OCI-LY3 (cell line): Measurements from ENCODE around the gene SPACA6.

ENCODE experiments used
- H2AFZ ChIP-seq: fragments of 200-600, 300-600 bp; shearing (Covaris generic); 2 replicates; pipeline ENCODE4 v1.6.0; 2014; ENCODE audit warnings: antibody characterized with exemption, low read depth, low read length
- H3K27ac ChIP-seq: fragments of 200-600, 300-600 bp; sonication (generic); 2 replicates; pipeline ENCODE4 v1.5.1; 2014; ENCODE audit warnings: mild to moderate bottlenecking, low read length, moderate library complexity, mixed read lengths
- H3K27me3 ChIP-seq: fragments of 200-600, 300-600 bp; sonication (generic); 2 replicates; pipeline ENCODE4 v1.6.1; 2014; ENCODE audit warnings: low read depth, low read length, mixed read lengths
- H3K36me3 ChIP-seq: fragments of 200-600, 300-600 bp; sonication (generic); replicated peaks from 2 replicates; pipeline ENCODE3; 2014; ENCODE audit warnings: low read depth, low read length, mixed read lengths
- H3K4me1 ChIP-seq: fragments of 300-600, 200-600 bp; sonication (generic); 2 replicates; pipeline ENCODE4 v1.6.1; 2014; ENCODE audit warnings: low read length, mixed read lengths
- H3K4me2 ChIP-seq: fragments of 200-600, 300-600 bp; sonication (generic); 2 replicates; pipeline ENCODE4 v1.6.1; 2014; ENCODE audit warnings: low read length, mixed read lengths
- H3K4me3 ChIP-seq: fragments of 300-600, 200-600 bp; sonication (generic); 2 replicates; pipeline ENCODE4 v1.5.1; 2014; ENCODE audit warnings: antibody characterized with exemption, mild to moderate bottlenecking, low read length, moderate library complexity
- H3K79me2 ChIP-seq: fragments of 300-600, 200-600 bp; shearing (Covaris generic); 2 replicates; pipeline ENCODE4 v1.6.1; 2014; ENCODE audit warnings: mild to moderate bottlenecking, low read length, mixed read lengths
- H3K9ac ChIP-seq: fragments of 300-600, 200-600 bp; shearing (Covaris generic); 2 replicates; pipeline ENCODE4 v1.6.0; 2014; ENCODE audit warnings: mild to moderate bottlenecking, low read length, moderate library complexity
- H3K9me3 ChIP-seq: fragments of 200-600, 300-600 bp; shearing (Covaris generic); 2 replicates; pipeline ENCODE4 v1.6.1; 2014; ENCODE audit warnings: low read length, mixed read lengths; ENCODE audit not compliant: insufficient read depth
- H4K20me1 ChIP-seq: fragments of 200-600, 300-600 bp; sonication (generic); 2 replicates; pipeline ENCODE4 v1.6.1; 2016; ENCODE audit warnings: low read length, mixed read lengths; ENCODE audit not compliant: insufficient read depth
- EZH2phosphoT487 ChIP-seq: fragments of 200-600 bp; shearing (Covaris generic); IDR thresholded peaks from 2 replicates; pipeline ENCODE4 v1.6.1; 2018; ENCODE audit warnings: antibody characterized with exemption, mixed run types, low read depth
- TF ChIP-seq, protein P1 (sequence below): fragments of 200-600, 300-600 bp; sonication (generic); IDR thresholded peaks from 2 replicates; pipeline ENCODE4 v1.5.1; 2014; ENCODE audit warnings: antibody characterized with exemption, low read length, low read depth

SPACA6 gene

DNA sequence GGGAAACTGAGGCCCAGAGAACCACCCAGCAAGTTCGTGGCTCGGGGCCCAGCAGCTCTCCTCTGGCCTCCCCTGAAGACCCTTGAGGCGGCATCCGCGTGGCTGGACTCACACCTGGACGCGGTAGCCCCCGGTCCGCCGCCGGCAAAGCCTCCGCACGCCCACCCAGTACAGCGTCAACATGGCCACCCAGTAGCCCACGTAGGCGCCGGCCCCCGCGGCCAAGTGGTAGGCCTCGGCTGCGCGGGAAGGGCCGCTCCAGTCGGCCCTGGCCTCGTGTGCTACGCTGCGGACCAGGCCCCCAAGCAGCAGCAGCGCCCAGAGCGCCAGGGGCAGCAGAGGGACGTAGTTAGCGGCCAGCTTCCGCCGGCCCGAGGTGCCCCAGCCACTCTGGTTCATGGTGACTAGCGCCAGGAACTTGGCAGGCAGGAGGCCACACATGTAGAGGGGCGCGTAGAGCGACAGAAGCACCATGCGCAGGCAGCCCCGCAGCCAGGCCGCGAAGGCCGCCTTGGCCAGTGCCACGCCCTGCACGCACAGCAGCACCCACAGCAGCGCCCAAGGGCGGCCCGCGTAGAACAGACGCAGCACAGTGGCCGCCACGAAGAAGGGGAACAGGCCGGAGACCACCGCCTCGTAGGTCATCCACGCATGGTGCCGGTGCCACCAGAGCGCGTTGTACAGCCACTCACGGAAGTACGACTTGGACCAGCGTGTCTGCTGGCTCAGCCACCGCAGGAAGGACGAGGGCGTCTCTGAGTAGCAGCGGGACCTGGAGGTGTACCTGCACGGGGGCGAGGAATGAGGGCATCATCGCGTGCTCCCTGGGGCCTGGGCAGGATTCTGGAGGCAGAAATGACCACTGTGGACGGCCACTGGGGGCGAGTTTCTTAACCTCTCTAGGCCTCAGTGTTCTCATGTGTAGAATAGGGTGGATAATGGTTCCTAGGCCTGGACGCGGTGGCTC lies 20.5 kb downstream of the SPACA6 start:
- H4K20me1 ChIP-seq = no peaks in the 10 kb centered on the region
- no peaks in the 10 kb centered on the region for H3K9me3 ChIP-seq
- no peak overlapping the region for H3K4me3 ChIP-seq
- no peak overlapping the region for H3K4me2 ChIP-seq
- peaks cover 15% of the 10 kb centered on the region for H3K4me1 ChIP-seq
- H2AFZ ChIP-seq = no peak overlapping the region
- no peak overlapping the region for H3K9ac ChIP-seq
- H3K27ac ChIP-seq = no peak overlapping the region
- peaks cover 9% of the 10 kb centered on the region; the same call in 1 of the 2 replicates for H3K27me3 ChIP-seq
- no peaks in the 10 kb centered on the region for H3K36me3 ChIP-seq
- TF ChIP-seq, protein P1, sequence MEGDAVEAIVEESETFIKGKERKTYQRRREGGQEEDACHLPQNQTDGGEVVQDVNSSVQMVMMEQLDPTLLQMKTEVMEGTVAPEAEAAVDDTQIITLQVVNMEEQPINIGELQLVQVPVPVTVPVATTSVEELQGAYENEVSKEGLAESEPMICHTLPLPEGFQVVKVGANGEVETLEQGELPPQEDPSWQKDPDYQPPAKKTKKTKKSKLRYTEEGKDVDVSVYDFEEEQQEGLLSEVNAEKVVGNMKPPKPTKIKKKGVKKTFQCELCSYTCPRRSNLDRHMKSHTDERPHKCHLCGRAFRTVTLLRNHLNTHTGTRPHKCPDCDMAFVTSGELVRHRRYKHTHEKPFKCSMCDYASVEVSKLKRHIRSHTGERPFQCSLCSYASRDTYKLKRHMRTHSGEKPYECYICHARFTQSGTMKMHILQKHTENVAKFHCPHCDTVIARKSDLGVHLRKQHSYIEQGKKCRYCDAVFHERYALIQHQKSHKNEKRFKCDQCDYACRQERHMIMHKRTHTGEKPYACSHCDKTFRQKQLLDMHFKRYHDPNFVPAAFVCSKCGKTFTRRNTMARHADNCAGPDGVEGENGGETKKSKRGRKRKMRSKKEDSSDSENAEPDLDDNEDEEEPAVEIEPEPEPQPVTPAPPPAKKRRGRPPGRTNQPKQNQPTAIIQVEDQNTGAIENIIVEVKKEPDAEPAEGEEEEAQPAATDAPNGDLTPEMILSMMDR = no peak
- no peaks in the 10 kb centered on the region for H3K79me2 ChIP-seq

DNA sequence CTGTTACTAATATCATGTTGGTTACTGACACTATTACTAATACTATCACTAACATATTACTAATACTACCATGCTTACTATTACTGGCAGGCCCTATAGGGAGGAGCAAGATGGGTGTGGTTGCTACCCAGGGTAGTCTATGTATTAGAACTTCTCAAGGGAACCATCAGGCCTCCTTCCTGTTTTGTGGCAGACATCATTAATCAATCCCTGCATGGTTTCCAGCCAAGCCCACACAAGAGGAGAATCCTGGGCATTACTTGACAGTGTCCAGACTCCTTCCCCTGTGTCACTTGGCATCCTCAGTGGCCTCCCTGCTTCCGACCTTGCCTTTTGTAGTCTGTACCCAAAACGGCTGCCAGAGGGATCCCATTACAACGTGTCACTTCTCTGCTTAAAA lies 21.7 kb downstream of the SPACA6 start:
- no peak overlapping the region for H3K4me3 ChIP-seq
- H3K4me2 ChIP-seq = no peak overlapping the region
- no peak overlapping the region for H2AFZ ChIP-seq
- H3K9me3 ChIP-seq = no peaks in the 10 kb centered on the region
- H3K36me3 ChIP-seq = no peaks in the 10 kb centered on the region
- peaks cover 15% of the 10 kb centered on the region for H3K4me1 ChIP-seq
- H3K27me3 ChIP-seq = peaks cover 9% of the 10 kb centered on the region; the same call in 1 of the 2 replicates
- TF ChIP-seq EZH2phosphoT487 = no peak
- TF ChIP-seq, protein P1 = no peak
- H3K9ac ChIP-seq = no peak overlapping the region
- H3K27ac ChIP-seq = no peak overlapping the region
- H3K79me2 ChIP-seq = no peaks in the 10 kb centered on the region
- no peaks in the 10 kb centered on the region for H4K20me1 ChIP-seq

DNA sequence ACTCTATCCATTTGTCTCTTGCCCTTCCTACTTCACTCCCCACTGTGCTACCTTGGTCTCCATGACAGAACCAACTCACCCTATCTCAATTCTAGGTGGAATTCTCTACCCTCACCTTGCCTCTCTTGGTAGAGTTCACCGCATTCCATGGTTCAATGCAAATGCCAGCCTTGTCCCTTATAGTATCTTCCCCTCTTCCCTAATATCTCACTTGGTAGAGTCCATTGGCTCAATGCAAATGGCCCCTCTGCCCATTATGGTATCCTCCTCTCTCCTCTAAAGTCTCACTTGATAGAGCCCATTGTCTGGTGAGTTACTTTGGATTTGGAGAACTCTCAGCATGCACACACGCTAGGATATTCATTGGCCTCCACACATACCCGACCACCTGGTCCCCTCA lies 22.7 kb downstream of the SPACA6 start:
- Histone ChIP-seq H3K27ac (no peak overlapping the region), H3K4me1 (peaks cover 15% of the 10 kb centered on the region), H3K27me3 (peaks cover 6% of the 10 kb centered on the region; the same call in 1 of the 2 replicates), H3K36me3 (no peaks in the 10 kb centered on the region), H3K79me2 (no peaks in the 10 kb centered on the region), H3K9ac (no peak overlapping the region), H2AFZ (no peak overlapping the region), H3K4me2 (no peak overlapping the region), H4K20me1 (no peaks in the 10 kb centered on the region), H3K9me3 (no peaks in the 10 kb centered on the region), H3K4me3 (no peak overlapping the region)
- TF ChIP-seq EZH2phosphoT487 = no peak
- TF ChIP-seq, protein P1 = no peak

DNA sequence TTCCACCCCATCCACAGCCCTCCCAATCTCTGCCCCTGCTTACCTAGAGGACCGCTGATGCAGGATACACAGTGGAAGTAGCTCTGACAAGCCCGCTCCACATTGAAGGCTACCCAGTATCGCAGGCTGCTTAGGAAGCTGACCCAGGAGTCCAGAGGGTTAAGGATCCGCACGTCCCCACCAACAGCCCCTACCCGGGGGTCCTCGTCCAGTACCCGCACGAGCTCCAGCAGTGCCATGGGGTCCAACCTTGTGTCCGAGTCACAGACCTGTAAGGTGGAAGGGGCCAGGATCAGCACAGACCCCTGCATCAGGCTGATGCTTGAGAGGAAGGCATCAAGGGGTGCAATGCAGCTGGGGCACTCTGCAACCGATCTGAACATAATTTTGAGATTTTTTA lies 23.8 kb downstream of the SPACA6 start:
- Histone ChIP-seq H3K4me3 (no peak overlapping the region), H3K9me3 (no peaks in the 10 kb centered on the region), H3K36me3 (no peaks in the 10 kb centered on the region), H3K4me2 (no peak overlapping the region), H3K79me2 (no peaks in the 10 kb centered on the region), H3K4me1 (peaks cover 5% of the 10 kb centered on the region), H3K27ac (no peak overlapping the region), H2AFZ (no peak overlapping the region), H4K20me1 (no peaks in the 10 kb centered on the region), H3K27me3 (no peaks in the 10 kb centered on the region), H3K9ac (no peak overlapping the region)
- TF ChIP-seq, protein P1 = no peak
- TF ChIP-seq EZH2phosphoT487 = no peak
